GM12878 (cell line): Measurements from ENCODE around the gene SYTL5. TPM values are rescaled to one million over a fixed set of nuclear protein-coding genes. Genes with fewer than 3 reads are reported as not detected.

ENCODE experiments used
- ATAC-seq: fragments of 200-7000 bp; cut with Tn5 transposase; 3 replicates; pipeline ENCODE4 v1.9.1; 2020; ENCODE audit warnings: mild to moderate bottlenecking, moderate library complexity
- BruUV-seq: library from RNA; stranded (reverse); fragments of 400-500 nt; replicated peaks from 2 replicates; lab custom pipeline; 2021; lab: Mats Ljungman, UMichigan
- CTCF ChIA-PET: fragments of 300-600 bp; sonication (Branson Sonifier 250); formaldehyde crosslinking; extraction: SDS; loops from one replicate; lab custom pipeline; 2021; ENCODE audit warnings: inconsistent platforms; lab: Yijun Ruan, JAX
- POLR2A ChIA-PET: fragments of 350-600 bp; formaldehyde crosslinking; extraction: SDS; loops from one replicate; lab custom pipeline; 2021; ENCODE audit warnings: inconsistent platforms; lab: Charles Lee
- RAD21 ChIA-PET: fragments of 300-600 bp; sonication (Branson Sonifier 250); formaldehyde crosslinking; loops from one replicate; lab custom pipeline; 2023; ENCODE audit warnings: antibody characterized with exemption; ENCODE audit not compliant: unreplicated experiment; lab: Charles Lee
- SMC1A ChIA-PET: fragments of 300-600 bp; sonication (Branson Sonifier 250); formaldehyde crosslinking; loops from one replicate; lab custom pipeline; 2023; ENCODE audit not compliant: unreplicated experiment, uncharacterized antibody; lab: Charles Lee
- DNase-seq: peaks from one replicate; pipeline ENCODE4 v3.0.0-alpha.2; 2011; ENCODE audit warnings: low read depth, low spot score
- FAIRE-seq: peaks from 3 replicates; lab custom pipeline; 2011; peaks lifted over from hg19 to GRCh38; lab: Jason Lieb, UNC
- H2AFZ ChIP-seq: 2 replicates; pipeline ENCODE4 v1.6.0; 2011; ENCODE audit warnings: low read depth, low read length, control low read depth; ENCODE audit not compliant: control insufficient read depth
- H3K27ac ChIP-seq: 2 replicates; pipeline ENCODE4 v1.5.1; 2011; ENCODE audit warnings: control low read depth; ENCODE audit not compliant: control insufficient read depth, insufficient read depth
- H3K27me3 ChIP-seq, 2 experiments: replicated peaks in 1 of 2; 2 replicates each; pipeline versions ENCODE4 v1.6.0 to v1.6.1; 2011; ENCODE audit warnings: low read length in 1 of 2; ENCODE audit not compliant: control insufficient read depth in 2 of 2, insufficient read depth in 2 of 2
- H3K36me3 ChIP-seq, 2 experiments: 2 replicates each; pipeline ENCODE4 v1.5.1; 2011; ENCODE audit warnings: low read length in 1 of 2; ENCODE audit not compliant: control insufficient read depth in 2 of 2, insufficient read depth in 2 of 2
- H3K4me1 ChIP-seq: 2 replicates; pipeline ENCODE4 v1.6.1; 2011; ENCODE audit warnings: mild to moderate bottlenecking, low read length, moderate library complexity, mixed read lengths; ENCODE audit not compliant: control insufficient read depth, insufficient read depth
- H3K4me2 ChIP-seq: 2 replicates; pipeline ENCODE4 v1.6.0; 2011; ENCODE audit warnings: control low read depth; ENCODE audit not compliant: control insufficient read depth, insufficient read depth
- H3K4me3 ChIP-seq: fragments of 200-600 bp; sonication (generic); 2 replicates; pipeline ENCODE4 v1.5.1; 2016
- H3K79me2 ChIP-seq: 2 replicates; pipeline ENCODE4 v1.6.0; 2011; ENCODE audit warnings: low read length; ENCODE audit not compliant: control insufficient read depth, insufficient read depth
- H3K9ac ChIP-seq: 2 replicates; pipeline ENCODE4 v1.8.0; 2011; ENCODE audit warnings: low read length, control low read depth, mixed read lengths; ENCODE audit not compliant: control insufficient read depth, insufficient read depth
- H3K9me3 ChIP-seq: replicated peaks from 3 replicates; pipeline ENCODE4 v1.5.1; 2011; ENCODE audit warnings: mild to moderate bottlenecking, low read length; ENCODE audit not compliant: control insufficient read depth, insufficient read depth
- H4K20me1 ChIP-seq: 2 replicates; pipeline ENCODE4 v1.6.0; 2011; ENCODE audit not compliant: control insufficient read depth, insufficient read depth
- FOS ChIP-seq: IDR thresholded peaks from 3 replicates; pipeline ENCODE4 v1.6.1; 2011; ENCODE audit warnings: borderline replicate concordance; ENCODE audit not compliant: insufficient read length; ENCODE audit errors: extremely low read depth
- HCFC1 ChIP-seq: fragments of 150-350 bp; IDR thresholded peaks from 2 replicates; pipeline ENCODE4 v1.6.1; 2014; ENCODE audit warnings: low read length
- MXI1 ChIP-seq: fragments of 150-350 bp; IDR thresholded peaks from 2 replicates; pipeline ENCODE4 v1.6.1; 2011; ENCODE audit warnings: low read depth, mild to moderate bottlenecking, inconsistent platforms, low read length, improper control_type of control experiment
- RAD21 ChIP-seq: IDR thresholded peaks from 2 replicates; pipeline ENCODE4 v1.6.1; 2011; ENCODE audit warnings: mild to moderate bottlenecking, low read depth, low read length, moderate library complexity; ENCODE audit not compliant: insufficient read depth
- TAF1 ChIP-seq: IDR thresholded peaks from 2 replicates; pipeline ENCODE4 v1.6.1; 2011; ENCODE audit warnings: mild to moderate bottlenecking, low read depth, low read length, borderline replicate concordance
- WRNIP1 ChIP-seq: IDR thresholded peaks from 2 replicates; pipeline ENCODE4 v1.6.1; 2011; ENCODE audit warnings: low read depth, low read length, improper control_type of control experiment, borderline replicate concordance
- ZNF207 ChIP-seq: fragments of 450-650 bp; IDR thresholded peaks from 2 replicates; pipeline ENCODE4 v1.6.1; 2014; ENCODE audit warnings: antibody characterized with exemption, mild to moderate bottlenecking, borderline replicate concordance
- in situ Hi-C: fragments of 300-500 bp; cut with MboI; formaldehyde crosslinking; loops from 9 replicates; pipeline ENCODE4 v1.14.3; 2018; ENCODE audit warnings: mixed read lengths
- intact Hi-C: fragments of 100-400 bp; cut with micrococcal nuclease; formaldehyde crosslinking; loops from one replicate; pipeline ENCODE4 v1.14.2; 2022; ENCODE audit not compliant: unreplicated experiment
- polyA plus RNA-seq, 11 experiments: library from polyadenylated mRNA; depleted of rRNA in 4 of 11; unstranded in 6 of 11; stranded (reverse) in 5 of 11; fragments of >200 nt; fragmentation: Nextera tagmentation in 4 of 11; fragmentation: Illumina TruSeq in 1 of 11; extraction: Ambion mirVana in 4 of 11; extraction: Trizol in 1 of 11; gene quantifications; 1 replicate in 1 of 11; 2 replicates in 10 of 11; pipeline versions ENCODE4 v1.2.1 to v1.2.3, GENCODE V29; 2011 to 2016; ENCODE audit warnings: inconsistent platforms in 2 of 11, missing spikeins in 2 of 11, low read depth in 1 of 11
- total RNA-seq, 4 experiments: library from RNA; depleted of rRNA in 3 of 4; stranded (reverse); fragments of >200 nt in 3 of 4; fragmentation: Illumina TruSeq in 1 of 4; extraction: Trizol in 1 of 4; gene quantifications; 2 replicates each; pipeline versions ENCODE4 v1.2.1 to v1.2.3, GENCODE V29; 2013 to 2021
- TF ChIP-seq, protein P1 (sequence below): fragments of 150-350 bp; IDR thresholded peaks from 2 replicates; pipeline ENCODE4 v1.6.1; 2016; ENCODE audit warnings: low read depth, low read length

The SYTL5 gene
- total and polyA plus RNA-seq, 10 of the 15 experiments (the other 5 are each of a cell fraction or from before 2014, with no cell fraction given): 0.01 to 0.20 (median 0.04) TPM; not detected in 3

GRCh38 chrX:38099688-38100087 is 93.3 kb downstream of the SYTL5 start:
- ChIA-PET CTCF (no interaction called here), POLR2A (no interaction called here), SMC1A (interaction anchor here (1.5 to 1.6 kb wide), 3 partner anchors 10 to 61 kb away, joined by 4 to 7 read pairs (median 4); no protein-coding TSS in a partner anchor), RAD21 (no interaction called here)
- intact Hi-C loops (loop anchor here (5.0 to 10.0 kb wide), 2 partner anchors 42 to 175 kb away; no protein-coding TSS in a partner anchor), in situ Hi-C loops (no loop called here)
- H3K79me2 ChIP-seq: no peaks in the 10 kb centered on the region
- DNase-seq (no peak), FAIRE-seq (no peak), ATAC-seq (no peak)
- no TSS peak for BruUV-seq
- no peaks in the 10 kb centered on the region for H3K27me3 ChIP-seq
- no peak overlapping the region for H3K4me3 ChIP-seq
- H3K36me3 ChIP-seq: no peaks in the 10 kb centered on the region
- no peaks in the 10 kb centered on the region; the same call in 2 of the 3 replicates for H3K9me3 ChIP-seq
- TF ChIP-seq WRNIP1: no peak
- TF ChIP-seq FOS: no peak
- no peak for TF ChIP-seq TAF1
- TF ChIP-seq, protein P1, sequence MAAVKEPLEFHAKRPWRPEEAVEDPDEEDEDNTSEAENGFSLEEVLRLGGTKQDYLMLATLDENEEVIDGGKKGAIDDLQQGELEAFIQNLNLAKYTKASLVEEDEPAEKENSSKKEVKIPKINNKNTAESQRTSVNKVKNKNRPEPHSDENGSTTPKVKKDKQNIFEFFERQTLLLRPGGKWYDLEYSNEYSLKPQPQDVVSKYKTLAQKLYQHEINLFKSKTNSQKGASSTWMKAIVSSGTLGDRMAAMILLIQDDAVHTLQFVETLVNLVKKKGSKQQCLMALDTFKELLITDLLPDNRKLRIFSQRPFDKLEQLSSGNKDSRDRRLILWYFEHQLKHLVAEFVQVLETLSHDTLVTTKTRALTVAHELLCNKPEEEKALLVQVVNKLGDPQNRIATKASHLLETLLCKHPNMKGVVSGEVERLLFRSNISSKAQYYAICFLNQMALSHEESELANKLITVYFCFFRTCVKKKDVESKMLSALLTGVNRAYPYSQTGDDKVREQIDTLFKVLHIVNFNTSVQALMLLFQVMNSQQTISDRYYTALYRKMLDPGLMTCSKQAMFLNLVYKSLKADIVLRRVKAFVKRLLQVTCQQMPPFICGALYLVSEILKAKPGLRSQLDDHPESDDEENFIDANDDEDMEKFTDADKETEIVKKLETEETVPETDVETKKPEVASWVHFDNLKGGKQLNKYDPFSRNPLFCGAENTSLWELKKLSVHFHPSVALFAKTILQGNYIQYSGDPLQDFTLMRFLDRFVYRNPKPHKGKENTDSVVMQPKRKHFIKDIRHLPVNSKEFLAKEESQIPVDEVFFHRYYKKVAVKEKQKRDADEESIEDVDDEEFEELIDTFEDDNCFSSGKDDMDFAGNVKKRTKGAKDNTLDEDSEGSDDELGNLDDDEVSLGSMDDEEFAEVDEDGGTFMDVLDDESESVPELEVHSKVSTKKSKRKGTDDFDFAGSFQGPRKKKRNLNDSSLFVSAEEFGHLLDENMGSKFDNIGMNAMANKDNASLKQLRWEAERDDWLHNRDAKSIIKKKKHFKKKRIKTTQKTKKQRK: no peak
- no peak for TF ChIP-seq MXI1
- no peak for TF ChIP-seq RAD21
- TF ChIP-seq HCFC1: no peak
- TF ChIP-seq ZNF207: no peak
- no peak overlapping the region for H3K27ac ChIP-seq
- H3K4me1 ChIP-seq: no peaks in the 10 kb centered on the region
- H4K20me1 ChIP-seq: no peaks in the 10 kb centered on the region
- no peak overlapping the region for H3K4me2 ChIP-seq
- no peak overlapping the region for H3K9ac ChIP-seq
- no peak overlapping the region for H2AFZ ChIP-seq
